ENCODE data around the gene PHYKPL. TPM values are rescaled to one million over a fixed set of nuclear protein-coding genes. Genes with fewer than 3 reads are reported as not detected.
A peak's percentile ranks its signal among the peaks of the same experiment; 100 is the strongest.

Gene PHYKPL
- total RNA-seq, 1 donor from 2014 or later = 205 TPM

GRCh38 chr5:178236126-178236525 is 3.5 kb upstream of the PHYKPL start:
- H3K4me3 Mint-ChIP-seq = no peak overlapping the region
- intact Hi-C loops (cut with micrococcal nuclease) = loop anchor here (5.0 kb wide), 2 partner anchors 226 to 1256 kb away; no protein-coding TSS in a partner anchor
- peaks cover 56% of the 10 kb centered on the region for H3K4me1 Mint-ChIP-seq
- POLR2A ChIA-PET = no interaction called here
- no peak for TF ChIP-seq CTCF (IDR thresholded peaks at IDR 0.05)
- H3K27me3 Mint-ChIP-seq = no peaks in the 10 kb centered on the region
- no peaks in the 10 kb centered on the region for H3K9me3 Mint-ChIP-seq
- DNase-seq = no peak
- CTCF ChIA-PET = interaction anchor here (1.3 kb wide), 1 partner anchor 225 kb away, joined by 3 read pairs; no protein-coding TSS in a partner anchor
- H3K27ac Mint-ChIP-seq = no peak overlapping the region
- no peak for ATAC-seq (ENCODE audit: low read depth)
- peaks cover 6% of the 10 kb centered on the region for H3K36me3 Mint-ChIP-seq (ENCODE audit: low read depth)

GRCh38 chr5:178235588-178235974 is 3.0 kb upstream of the PHYKPL start:
- H3K9me3 Mint-ChIP-seq = no peaks in the 10 kb centered on the region
- DNase-seq (no peak), ATAC-seq (ENCODE audit: low read depth) (no peak)
- no peak overlapping the region for H3K27ac Mint-ChIP-seq
- ChIA-PET CTCF (interaction anchor here (1.0 to 1.5 kb wide), 7 partner anchors 16 to 495 kb away, joined by 3 to 18 read pairs (median 3); partner anchors contain the start of genes HNRNPAB and ZNF354A), POLR2A (interaction anchor here (1.0 kb wide), 2 partner anchors 31 to 315 kb away, joined by 5 to 6 read pairs; partner anchors contain the start of gene HNRNPAB)
- H3K36me3 Mint-ChIP-seq (ENCODE audit: low read depth) = peaks cover 11% of the 10 kb centered on the region
- H3K27me3 Mint-ChIP-seq = no peaks in the 10 kb centered on the region
- intact Hi-C loops (cut with micrococcal nuclease) = loop anchor here (2.0 to 5.0 kb wide), 3 partner anchors 227 to 1257 kb away; partner anchors contain the start of gene CLK4
- TF ChIP-seq CTCF (IDR thresholded peaks at IDR 0.05) = no peak
- peaks cover 56% of the 10 kb centered on the region for H3K4me1 Mint-ChIP-seq
- H3K4me3 Mint-ChIP-seq = no peak overlapping the region

GRCh38 chr5:178234750-178235587 is 2.4 kb upstream of the PHYKPL start:
- ATAC-seq (ENCODE audit: low read depth) = no peak
- H3K4me1 Mint-ChIP-seq = peaks cover 56% of the 10 kb centered on the region
- no peak for TF ChIP-seq CTCF (IDR thresholded peaks at IDR 0.05)
- no peaks in the 10 kb centered on the region for H3K9me3 Mint-ChIP-seq
- peak; percentile 64 for DNase-seq
- intact Hi-C loops (cut with micrococcal nuclease) = loop anchor here (2.0 to 5.0 kb wide), 3 partner anchors 227 to 1257 kb away; partner anchors contain the start of gene CLK4
- H3K27me3 Mint-ChIP-seq = no peaks in the 10 kb centered on the region
- H3K27ac Mint-ChIP-seq = peak overlapping the region; percentile 54
- H3K36me3 Mint-ChIP-seq (ENCODE audit: low read depth) = peaks cover 17% of the 10 kb centered on the region
- ChIA-PET CTCF (interaction anchor here (0.6 to 1.5 kb wide), 9 partner anchors 16 to 1259 kb away, joined by 3 to 18 read pairs (median 3); partner anchors contain the start of genes HNRNPAB and ZNF354A), POLR2A (interaction anchor here (0.8 to 1.0 kb wide), 3 partner anchors 10 to 316 kb away, joined by 4 to 6 read pairs (median 5); partner anchors contain the start of gene HNRNPAB)
- peak overlapping the region; percentile 41 for H3K4me3 Mint-ChIP-seq

GRCh38 chr5:178234121-178234749 is 1.6 kb upstream of the PHYKPL start:
- no peaks in the 10 kb centered on the region for H3K27me3 Mint-ChIP-seq
- no peak for ATAC-seq (ENCODE audit: low read depth)
- peaks cover 58% of the 10 kb centered on the region for H3K4me1 Mint-ChIP-seq
- CTCF ChIA-PET = interaction anchor here (0.6 to 1.5 kb wide), 8 partner anchors 17 to 1259 kb away, joined by 3 to 18 read pairs (median 3); partner anchors contain the start of genes HNRNPAB and ZNF354A
- H3K4me3 Mint-ChIP-seq = no peak overlapping the region
- intact Hi-C loops (cut with micrococcal nuclease) = loop anchor here (2.0 kb wide), 1 partner anchor 393 kb away; the partner anchor contains the start of gene CLK4
- peak overlapping the region; percentile 30 for H3K27ac Mint-ChIP-seq
- DNase-seq = no peak
- peaks cover 24% of the 10 kb centered on the region for H3K36me3 Mint-ChIP-seq (ENCODE audit: low read depth)
- no peak for TF ChIP-seq CTCF (IDR thresholded peaks at IDR 0.05)
- no peaks in the 10 kb centered on the region for H3K9me3 Mint-ChIP-seq
- POLR2A ChIA-PET = interaction anchor here (0.7 to 1.0 kb wide), 4 partner anchors 10 to 317 kb away, joined by 3 to 6 read pairs (median 4); partner anchors contain the start of gene HNRNPAB

Measured in activated B cell treated with CpG ODN at 0.5 μM for 24 hours (primary cell).